Heart right ventricle (tissue), 16 donors: ENCODE data around the gene SLC26A11. TPM values are rescaled to one million over a fixed set of nuclear protein-coding genes. Genes with fewer than 3 reads are reported as not detected.
"Not testable (repeated sequence)": the region's sequence is repeated elsewhere in the genome, so short reads cannot be mapped to it uniquely, and the experiment has no call there.

ENCODE experiments used
- ATAC-seq, 8 donors: fragments of 200-7000 bp; cut with Tn5 transposase; one replicate each; pipeline ENCODE4 v1.9.1; 2020; ENCODE audit warnings: mild to moderate bottlenecking in 8 of 8, moderate library complexity in 8 of 8, moderate number of reproducible peaks in 1 of 8
- DNase-seq, 2 donors: peaks; one replicate each; pipeline ENCODE4 v3.0.0-alpha.2; 2020
- H3K27ac ChIP-seq, 10 donors: fragments of 200-600 bp; sonication (generic) in 2 of 10; one replicate each; pipeline versions ENCODE4 v1.5.0 to v1.8.0; 2020 to 2022; ENCODE audit warnings: mild to moderate bottlenecking in 3 of 10
- H3K27me3 ChIP-seq, 7 donors: fragments of 200-600 bp; one replicate each; pipeline ENCODE4 v1.8.0; 2021 to 2022; ENCODE audit warnings: mild to moderate bottlenecking in 2 of 7
- H3K36me3 ChIP-seq, 9 donors: fragments of 200-600 bp; sonication (generic) in 1 of 9; one replicate each; pipeline versions ENCODE4 v1.5.0 to v1.8.0; 2020 to 2022; ENCODE audit warnings: mild to moderate bottlenecking in 2 of 9
- H3K4me1 ChIP-seq, 9 donors: fragments of 200-600 bp; sonication (generic) in 1 of 9; one replicate each; pipeline versions ENCODE4 v1.5.0 to v1.8.0; 2020 to 2022; ENCODE audit warnings: mild to moderate bottlenecking in 4 of 9
- H3K4me3 ChIP-seq, 10 donors: fragments of 200-600 bp; sonication (generic) in 2 of 10; one replicate each; pipeline versions ENCODE4 v1.5.0 to v1.8.0; 2020 to 2022; ENCODE audit warnings: mild to moderate bottlenecking in 7 of 10, moderate library complexity in 2 of 10
- H3K9me3 ChIP-seq, 11 donors: fragments of 200-600 bp in 10 of 11; sonication (generic) in 2 of 11; one replicate each; pipeline versions ENCODE4 v1.5.0 to v1.8.0; 2013 to 2022; ENCODE audit warnings: mild to moderate bottlenecking in 2 of 11, control low read depth in 1 of 11, moderate library complexity in 1 of 11
- CTCF ChIP-seq, 9 donors: fragments of 200-600 bp; sonication (generic) in 2 of 9; IDR thresholded peaks; one replicate each; pipeline versions ENCODE4 v1.5.0 to v1.8.0; 2021 to 2022; ENCODE audit warnings: antibody characterized with exemption in 9 of 9, mild to moderate bottlenecking in 5 of 9, moderate library complexity in 1 of 9
- WGBS, 2 donors: extraction: QIAGEN DNeasy Blood & Tissue Kit; methylation state at CpG; one replicate each; pipeline ENCODE4 v1.1.7; 2013; ENCODE audit warnings: inconsistent platforms in 1 of 2; 5-methylcytosine and 5-hydroxymethylcytosine counted together
- intact Hi-C, 10 donors: fragments of 100-400 bp; cut with DNase I; formaldehyde crosslinking; loops; one replicate each; pipeline versions ENCODE4 v1.11.1 to v1.14.2; 2022
- polyA plus RNA-seq, 2 donors: library from polyadenylated mRNA; stranded (reverse); fragments of 200-250 nt; gene quantifications; one replicate each; pipeline ENCODE4 v1.2.3, GENCODE V29; 2013
- total RNA-seq, 10 donors: library from RNA; stranded (reverse); fragmentation: NEBNext Ultra II Directional in 3 of 10; extraction: Animal tissue kit (Norgen Biotek cat#: 25700) in 3 of 10; gene quantifications; one replicate each; pipeline versions ENCODE4 v1.2.1 to v1.2.4, GENCODE V29; 2021 to 2023
- donor health status: Arrhythmogenic right ventricular cardiomyopathy.
- donor health status: ischemic (EF 13 %, LVEDD 7.1; RV severe dilation, severe dysfunction).
- donor health status: healthy with polysubstance abuse.
- donor health status: DM: no; HTN: yes; CAD: no.
- donor health status: DM: no; HTN: no; CAD: no.
- donor health status: ischemic (EF 25% LVEDD 6.9; RV normal size, moderate dysfunction).
- donor health status: ischemic (EF 25% LVEDD 5.7; RV mildly dilated, moderate dysfunction).
- donor health status: healthy.
- donor health status: DM: yes; HTN: yes; CAD: no.
- donor health status: Ischemic cardiomyopathy.
- donor health status: ischemic (EF 35%, LVEDD 5.7; RV mildly dilated, moderate dysfunction).
- donor health status: nonischemic (EF 11% LVEDD 7.7; RV severe dilation, severe dysfunction).
- donor health status: DM: yes; HTN: yes; CAD: no.
- donor health status: PGD.
- donor health status: ischemic (EF 29% LVEDD 5.4; RV normal size, mild dysfunction).
- donor health status: nonischemic (EF 23%, LVEDD 6.1; RV moderate dilation, normal function).

SLC26A11 gene
- total and polyA plus RNA-seq, 12 donors: 3.0 to 8.6 (median 5.1) TPM

GRCh38 chr17:80270836-80271235 is 50.6 kb downstream of the SLC26A11 start:
- no peak for TF ChIP-seq CTCF (IDR thresholded peaks at IDR 0.05)
- no peak overlapping the region for H3K4me3 ChIP-seq
- H3K9me3 ChIP-seq: no peaks in the 10 kb centered on the region
- peaks cover 0 to 33% (median 0%) of the 10 kb centered on the region in 9 donors for H3K4me1 ChIP-seq
- intact Hi-C loops: loop anchor here in 1 of 10 donors (10.0 kb wide), 1 partner anchor 126 kb away; the partner anchor contains the start of gene EIF4A3
- no peak overlapping the region for H3K27ac ChIP-seq
- ATAC-seq (peak in 3 of 8 donors; percentile 24 to 42 (median 36)), DNase-seq (no peak)
- no peaks in the 10 kb centered on the region for H3K27me3 ChIP-seq
- WGBS, 2 donors: 84 to 85% methylated on average over 4 of the region's 4 CpGs
- peaks cover 0 to 90% (median 14%) of the 10 kb centered on the region in 9 donors for H3K36me3 ChIP-seq

GRCh38 chr17:80272366-80272765 is 52.1 kb downstream of the SLC26A11 start:
- intact Hi-C loops: loop anchor here in 1 of 10 donors (10.0 kb wide), 1 partner anchor 128 kb away; the partner anchor contains the start of gene EIF4A3
- H3K36me3 ChIP-seq: peaks cover 0 to 88% (median 20%) of the 10 kb centered on the region in 9 donors
- no peaks in the 10 kb centered on the region for H3K27me3 ChIP-seq
- DNase-seq: no peak
- no peak overlapping the region for H3K4me3 ChIP-seq
- peaks cover 0 to 32% (median 7%) of the 10 kb centered on the region in 9 donors for H3K4me1 ChIP-seq
- WGBS, 2 donors: 87 to 93% methylated on average over 10 of the region's 10 CpGs
- no peak overlapping the region for H3K27ac ChIP-seq
- no peak for TF ChIP-seq CTCF (IDR thresholded peaks at IDR 0.05)
- no peaks in the 10 kb centered on the region for H3K9me3 ChIP-seq
- ATAC-seq: no peak

- H3K4me1 ChIP-seq: peaks cover 0 to 39% (median 23%) of the 10 kb centered on the region in 9 donors
- H3K27me3 ChIP-seq: no peaks in the 10 kb centered on the region
- DNase-seq: no peak
- H3K36me3 ChIP-seq: peaks cover 0 to 88% (median 15%) of the 10 kb centered on the region in 9 donors
- WGBS, 2 donors: 81 to 85% methylated on average over 9 of the region's 9 CpGs
- H3K9me3 ChIP-seq: no peaks in the 10 kb centered on the region
- no peak for TF ChIP-seq CTCF (IDR thresholded peaks at IDR 0.05)
- H3K4me3 ChIP-seq: no peak overlapping the region
- intact Hi-C loops: loop anchor here in 1 of 10 donors (10.0 kb wide), 1 partner anchor 130 kb away; the partner anchor contains the start of gene EIF4A3
- ATAC-seq: no peak
- no peak overlapping the region for H3K27ac ChIP-seq
These were observed 54.1 kb downstream of the SLC26A11 start for GRCh38 chr17:80274331-80274730.

GRCh38 chr17:80274871-80275449 is 54.7 kb downstream of the SLC26A11 start:
- intact Hi-C loops: loop anchor here in 1 of 10 donors (10.0 kb wide), 1 partner anchor 130 kb away; the partner anchor contains the start of gene EIF4A3
- ATAC-seq (no peak), DNase-seq (no peak)
- Histone ChIP-seq H3K4me3 (no peak overlapping the region), H3K9me3 (no peaks in the 10 kb centered on the region), H3K36me3 (peaks cover 0 to 88% (median 9%) of the 10 kb centered on the region in 9 donors), H3K27ac (no peak overlapping the region), H3K4me1 (peaks cover 0 to 45% (median 29%) of the 10 kb centered on the region in 9 donors), H3K27me3 (no peaks in the 10 kb centered on the region)
- 85 to 88% methylated on average over 4 of the region's 4 CpGs for WGBS, 2 donors
- no peak for TF ChIP-seq CTCF (IDR thresholded peaks at IDR 0.05)

GRCh38 chr17:80275857-80276256 is 55.6 kb downstream of the SLC26A11 start:
- not testable (repeated sequence) for H3K27me3 ChIP-seq, ATAC-seq, H3K27ac ChIP-seq, H3K4me3 ChIP-seq, H3K9me3 ChIP-seq, DNase-seq
- WGBS, 2 donors: 96 to 98% methylated on average over 8 of the region's 8 CpGs
- H3K36me3 ChIP-seq: peaks cover 0 to 89% (median 8%) of the 10 kb centered on the region in 9 donors
- peaks cover 0 to 46% (median 34%) of the 10 kb centered on the region in 9 donors for H3K4me1 ChIP-seq
- intact Hi-C loops: loop anchor here in 1 of 10 donors (10.0 kb wide), 1 partner anchor 131 kb away; the partner anchor contains the start of gene EIF4A3
